ENCODE measurements around the gene EPHA4.
"Not testable (repeated sequence)": the region's sequence is repeated elsewhere in the genome, so short reads cannot be mapped to it uniquely, and the experiment has no call there.

Gene EPHA4

DNA sequence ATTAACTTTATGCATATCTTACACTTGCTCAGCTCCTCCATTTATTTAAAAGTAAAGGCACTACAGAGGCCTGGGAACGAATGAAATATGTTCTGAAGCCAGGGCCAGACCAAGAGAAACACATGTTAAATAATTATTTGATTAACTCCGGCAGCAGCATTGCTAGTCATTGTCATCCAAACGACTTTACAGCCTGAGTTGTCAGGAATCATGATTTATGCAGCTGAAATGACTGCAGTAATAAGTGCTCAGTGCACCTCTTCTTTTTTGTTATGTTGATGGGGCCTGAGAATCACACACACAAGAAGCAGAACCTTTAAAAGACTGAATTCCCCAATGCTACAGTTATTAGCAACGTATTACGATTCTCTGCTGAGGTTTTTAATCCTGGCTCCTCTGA, 58.9 kb downstream of the EPHA4 start:
- no peak for DNase-seq
- intact Hi-C loops (cut with DNase I): no loop called here

DNA sequence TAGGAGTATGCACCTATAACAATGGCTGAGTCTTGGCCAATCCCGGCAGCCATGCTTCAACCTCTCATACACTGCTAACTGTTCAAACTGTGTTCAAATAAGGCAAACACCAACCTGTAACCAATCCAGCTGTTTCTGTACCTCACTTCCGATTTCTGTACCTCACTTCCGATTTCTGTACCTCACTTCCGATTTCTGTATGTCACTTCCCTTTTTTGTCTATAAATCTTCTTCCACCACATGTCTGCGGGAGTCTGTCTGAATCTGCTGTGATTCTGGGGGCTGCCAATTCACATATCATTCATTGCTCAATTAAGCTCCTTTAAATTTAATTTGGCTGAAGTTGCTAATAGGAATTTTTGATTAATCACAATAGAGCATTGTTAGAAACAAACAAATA, 60.8 kb downstream of the EPHA4 start:
- DNase-seq; intact Hi-C loops (cut with DNase I): not testable (repeated sequence)

- DNase-seq: no peak
- intact Hi-C loops (cut with DNase I): no loop called here
Observed at GRCh38 chr2:221506469-221506868, 65.6 kb downstream of the EPHA4 start.

- no peak for DNase-seq
- intact Hi-C loops (cut with DNase I): no loop called here
Observed at GRCh38 chr2:221505605-221506004, 66.5 kb downstream of the EPHA4 start.

GRCh38 chr2:221504905-221505304, 67.2 kb downstream of the EPHA4 start:
- intact Hi-C loops (cut with DNase I): no loop called here
- no peak for DNase-seq

DNA sequence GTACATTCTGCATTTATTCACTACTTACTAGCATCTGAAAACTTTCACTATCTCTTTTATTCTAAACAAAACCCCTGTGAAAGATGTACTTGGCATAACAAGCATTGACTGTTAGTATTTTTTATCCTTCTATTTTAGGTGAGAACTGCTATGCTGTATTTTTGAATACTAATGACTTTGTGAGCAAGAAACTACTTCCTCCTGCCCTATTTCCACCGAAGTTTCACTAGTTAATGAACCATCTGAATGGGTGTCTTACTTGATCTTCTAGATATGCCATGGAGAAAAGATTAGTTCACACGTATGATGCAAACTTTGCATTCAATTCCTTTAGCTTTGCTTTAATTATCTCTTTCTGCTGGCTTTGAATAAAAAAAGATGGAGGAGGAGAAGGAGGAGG, 68.1 kb downstream of the EPHA4 start:
- intact Hi-C loops (cut with DNase I): no loop called here
- DNase-seq: no peak

DNA sequence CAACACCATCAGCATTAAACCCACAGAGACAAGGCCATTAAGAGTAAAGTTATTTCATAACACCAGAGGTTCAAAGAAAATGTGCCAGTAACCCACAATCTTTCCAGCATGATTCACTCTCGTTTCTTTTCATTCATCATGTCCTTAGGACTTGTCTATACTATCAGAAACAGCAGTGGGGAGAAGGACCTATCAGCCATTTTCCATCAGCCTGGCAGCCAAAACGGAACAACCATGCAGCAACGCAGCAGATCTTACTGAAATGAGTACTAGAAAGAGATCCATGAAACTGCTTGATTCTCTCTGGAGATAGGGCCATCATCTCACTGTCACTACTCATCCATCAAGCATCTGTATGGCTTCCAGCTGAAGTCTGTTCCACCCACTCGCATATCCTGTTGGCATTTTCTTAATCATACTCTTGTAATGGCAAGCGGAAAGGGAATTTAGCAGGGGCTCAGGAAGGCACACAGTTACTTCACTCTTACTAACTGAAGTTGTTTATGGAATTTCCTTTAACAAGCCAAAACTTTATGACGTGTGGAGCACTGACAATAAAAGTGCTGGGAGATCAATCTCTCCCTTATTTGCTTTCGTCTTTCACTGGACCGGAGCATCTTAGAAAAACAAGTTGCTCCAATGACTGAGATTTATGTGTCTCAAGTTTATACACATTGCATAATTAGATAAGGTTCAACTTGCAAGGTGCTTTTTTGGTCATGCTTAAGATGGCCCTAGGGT, 69.7 kb downstream of the EPHA4 start:
- intact Hi-C loops (cut with DNase I): no loop called here
- DNase-seq: no peak

DNA sequence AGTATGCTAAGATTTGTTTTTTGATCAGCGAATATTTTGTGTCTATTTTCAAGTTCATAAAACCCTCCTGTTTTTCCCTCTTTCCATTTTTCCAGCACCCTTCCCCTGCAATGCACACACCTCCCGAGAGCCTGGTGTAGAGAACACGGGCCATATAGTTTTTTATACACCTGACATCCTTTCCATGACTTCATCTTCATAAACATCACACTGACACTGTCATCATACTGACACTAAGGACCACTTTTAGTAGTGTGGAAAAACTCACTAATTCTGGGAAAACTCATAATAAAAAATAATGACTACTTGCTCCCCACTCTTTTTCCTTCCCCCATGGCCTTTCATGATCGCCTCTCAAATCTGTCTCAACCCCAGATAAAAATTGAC, 70.2 kb downstream of the EPHA4 start:
- no peak for DNase-seq
- intact Hi-C loops (cut with DNase I): no loop called here

DNA sequence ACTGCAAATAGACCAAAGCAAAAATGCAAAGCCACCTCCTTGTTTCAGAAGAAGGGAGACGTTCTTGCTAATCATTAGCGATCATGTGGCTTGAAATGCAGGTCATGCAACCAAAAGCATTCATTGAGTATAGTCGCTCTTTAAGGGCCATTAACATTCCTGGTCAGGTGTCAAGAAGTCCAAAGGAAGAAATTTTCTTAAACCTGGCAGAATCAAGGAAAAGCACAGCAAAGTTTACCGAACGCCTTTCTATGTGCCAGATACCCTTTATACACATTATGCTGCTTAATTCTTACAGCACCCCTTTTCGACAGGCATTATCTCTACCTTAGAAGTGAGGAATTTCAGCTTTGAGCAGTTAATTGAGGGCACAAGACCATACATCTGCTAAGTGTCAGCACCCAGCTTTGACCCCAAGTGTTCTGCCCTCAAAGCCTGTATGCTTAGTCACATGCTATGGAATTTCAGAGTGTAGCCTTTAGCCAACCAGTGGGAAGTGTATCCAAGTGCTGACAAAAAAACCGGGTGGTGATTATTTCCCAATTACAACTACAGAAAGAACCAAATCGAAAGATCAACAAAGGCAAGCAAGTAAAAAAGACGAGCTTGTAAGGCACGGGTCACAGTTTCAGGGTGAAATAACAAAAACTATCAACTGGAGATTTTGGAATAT, 70.8 kb downstream of the EPHA4 start:
- no peak for DNase-seq
- intact Hi-C loops (cut with DNase I): no loop called here

DNA sequence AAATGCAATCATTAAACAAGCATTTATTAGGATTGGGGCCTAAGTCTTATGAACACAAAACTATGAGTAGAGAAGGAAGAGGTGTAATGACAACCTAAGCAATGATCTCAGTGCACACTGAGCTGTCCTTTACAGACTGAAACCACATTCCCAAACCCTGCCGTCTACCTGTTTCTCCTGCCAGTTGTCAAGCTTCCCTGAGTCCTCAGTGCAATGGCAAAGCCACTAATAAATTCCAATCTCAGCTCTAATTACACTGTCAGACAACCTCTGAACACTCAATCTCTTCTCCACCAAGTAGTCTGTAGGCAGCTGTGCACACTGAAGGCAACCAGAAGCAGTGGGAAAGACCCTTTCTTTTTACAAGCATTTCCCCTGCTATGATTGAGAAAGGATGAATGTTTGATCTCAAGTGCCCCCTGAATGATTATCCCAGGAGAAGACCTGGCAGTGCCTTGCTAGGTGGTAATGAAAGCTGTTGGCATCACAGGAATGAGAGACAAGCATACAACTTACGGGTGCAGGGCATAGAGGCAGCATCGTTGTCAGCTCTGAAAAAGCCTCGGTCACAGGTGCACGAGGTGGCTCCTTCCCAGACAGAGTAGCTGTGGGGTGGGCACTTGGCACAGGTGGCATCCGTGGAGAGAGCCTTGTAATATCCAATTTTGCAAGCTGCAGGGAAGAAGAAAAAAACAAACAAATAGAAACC, 71.4 kb downstream of the EPHA4 start:
- intact Hi-C loops (cut with DNase I): no loop called here

DNA sequence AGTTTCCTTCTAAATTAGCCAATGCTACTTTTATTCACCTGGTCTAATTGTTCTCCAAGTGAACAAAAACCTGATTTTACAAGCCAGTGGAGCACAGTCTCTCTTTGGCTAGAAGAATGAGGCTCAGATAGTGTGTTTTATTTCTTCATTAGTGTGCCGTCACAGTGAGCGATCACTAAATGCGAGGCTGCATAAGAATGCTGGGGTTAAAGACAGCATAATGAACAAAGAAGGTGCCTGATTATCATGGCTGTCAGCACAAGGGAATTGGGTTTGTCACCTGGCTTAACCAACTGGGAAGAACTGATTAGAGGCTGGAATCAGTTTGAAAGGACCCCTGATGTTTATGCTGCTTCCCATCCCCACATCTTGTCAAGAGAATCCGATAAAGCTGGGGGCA, 76.4 kb downstream of the EPHA4 start:
- intact Hi-C loops (cut with DNase I): no loop called here
- no peak for DNase-seq

More for the DNA sequence above, 71.4 kb downstream of the EPHA4 start:
- no peak for DNase-seq

DNA sequence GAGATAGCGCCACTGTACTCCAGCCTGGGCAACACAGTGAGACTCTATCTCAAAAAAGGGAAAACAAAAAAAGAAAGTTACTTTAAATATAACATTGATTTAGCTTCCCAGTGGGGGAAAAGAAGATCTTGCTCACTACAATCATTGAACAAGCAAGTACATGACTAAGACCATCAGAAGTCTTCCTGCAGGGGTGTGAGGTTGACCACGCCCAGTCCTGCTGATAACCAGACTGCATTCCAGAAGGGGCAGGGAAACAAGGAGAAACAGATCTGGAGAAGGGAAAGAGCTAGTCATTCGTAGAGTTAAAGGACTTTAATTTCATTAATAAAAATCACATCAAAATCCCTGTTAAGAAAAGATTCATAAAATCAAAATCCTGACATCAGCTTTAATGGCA, 77.5 kb downstream of the EPHA4 start:
- intact Hi-C loops (cut with DNase I): no loop called here
- no peak for DNase-seq

DNA sequence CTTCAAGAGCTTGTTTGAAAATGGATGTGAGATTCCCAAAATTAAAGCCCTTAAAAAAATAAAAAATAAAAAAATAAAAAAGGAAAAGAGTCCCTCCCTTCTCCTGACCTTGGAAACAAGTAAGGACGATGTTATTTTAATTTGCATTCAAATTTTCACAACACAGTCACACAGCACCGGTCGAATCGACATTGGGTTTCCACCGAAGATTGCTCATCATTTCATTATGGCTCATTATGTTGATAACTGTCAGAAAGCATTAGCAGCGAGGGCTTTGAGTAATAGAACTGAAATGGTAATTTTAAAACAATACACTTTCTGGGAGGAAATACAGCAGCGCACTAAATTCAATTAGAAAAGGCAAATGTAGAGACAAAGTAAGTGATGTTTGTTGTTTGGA, 78.7 kb downstream of the EPHA4 start:
- DNase-seq: no peak
- intact Hi-C loops (cut with DNase I): no loop called here

GRCh38 chr2:221492636-221493035, 79.5 kb downstream of the EPHA4 start:
- intact Hi-C loops (cut with DNase I): no loop called here
- no peak for DNase-seq

GRCh38 chr2:221490506-221491060, 81.5 kb downstream of the EPHA4 start:
- no peak for DNase-seq
- intact Hi-C loops (cut with DNase I): no loop called here

GRCh38 chr2:221488136-221488807, 83.8 kb downstream of the EPHA4 start:
- intact Hi-C loops (cut with DNase I): no loop called here
- DNase-seq: no peak

GRCh38 chr2:221486106-221486505, 86.0 kb downstream of the EPHA4 start:
- no peak for DNase-seq
- intact Hi-C loops (cut with DNase I): no loop called here

DNA sequence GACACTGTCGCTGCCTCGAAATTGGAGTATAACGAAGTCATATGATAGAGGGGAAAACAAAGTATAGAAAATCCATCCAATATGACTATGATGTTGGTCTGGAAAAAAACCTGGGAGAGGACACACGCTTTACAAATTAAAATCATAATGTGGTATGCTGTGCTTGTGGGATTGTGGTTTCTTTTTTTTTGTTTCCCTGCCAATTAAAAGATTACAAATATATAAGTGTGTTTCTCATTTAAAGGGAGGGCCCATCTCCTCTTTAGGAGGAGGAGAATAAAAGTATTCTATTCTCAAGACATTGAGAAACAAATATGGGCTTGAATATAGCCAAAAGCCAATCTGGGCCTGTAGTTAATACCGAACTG, 86.6 kb downstream of the EPHA4 start:
- intact Hi-C loops (cut with DNase I): no loop called here
- DNase-seq: no peak

- intact Hi-C loops (cut with DNase I): no loop called here
- DNase-seq: no peak
Observed at GRCh38 chr2:221484761-221485502, 87.2 kb downstream of the EPHA4 start.
